GM19467 (cell line): ENCODE measurements around the gene SERPIND1.

Source experiments
- ATAC-seq: cut with Tn5 transposase; IDR thresholded peaks from one replicate; pipeline ENCODE4 v1.9.1; 2021; ENCODE audit warnings: mild to moderate bottlenecking, moderate library complexity; ENCODE audit not compliant: unreplicated experiment

The SERPIND1 gene

GRCh38 chr22:20788627-20789344, 14.9 kb downstream of the SERPIND1 start:
- ATAC-seq, result no peak

GRCh38 chr22:20792221-20792965, 18.5 kb downstream of the SERPIND1 start:
- no peak for ATAC-seq

- no peak for ATAC-seq
Measured at GRCh38 chr22:20792966-20793728, 19.2 kb downstream of the SERPIND1 start.

DNA sequence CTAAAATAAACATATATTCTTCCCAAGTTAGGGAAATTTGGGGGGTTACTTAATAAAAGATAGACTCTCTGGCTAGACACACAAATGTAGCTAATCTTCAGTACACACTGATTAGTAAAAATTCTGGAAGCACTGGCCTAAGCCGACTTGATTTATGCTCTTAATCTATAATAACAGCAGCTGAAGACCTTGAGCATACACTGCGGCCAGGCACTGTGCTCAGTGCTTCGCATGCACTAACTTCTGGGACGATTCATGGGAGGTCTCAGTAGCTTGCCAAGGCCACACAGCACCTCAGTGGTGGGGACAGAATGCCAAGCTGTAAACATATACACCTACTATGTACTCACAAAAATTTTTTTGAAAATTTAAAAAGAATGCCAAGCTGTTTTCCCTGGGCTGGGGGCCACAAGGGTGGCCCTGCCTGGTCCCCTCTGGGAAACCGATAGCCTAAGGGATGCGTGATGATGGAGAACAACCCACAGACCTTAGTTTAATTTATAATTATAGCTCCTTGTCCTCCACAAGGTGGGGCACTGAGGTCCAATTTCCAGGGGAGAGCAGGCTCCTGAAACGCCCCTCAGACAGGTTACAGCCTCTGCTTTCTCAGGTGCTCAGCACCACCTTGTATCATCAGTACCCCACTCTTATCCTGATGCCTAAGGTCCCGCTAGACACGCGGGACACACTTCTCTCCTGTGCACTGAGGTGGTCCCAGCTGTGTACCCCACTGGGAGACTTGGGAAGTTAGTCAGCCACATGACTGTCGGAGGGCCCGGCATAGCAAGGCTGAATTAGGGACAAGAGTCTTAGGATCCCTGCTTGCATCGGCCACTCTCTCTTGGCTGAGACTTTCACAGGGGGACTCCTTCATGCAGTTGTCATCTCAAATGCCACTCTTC, 20.1 kb downstream of the SERPIND1 start:
- no peak for ATAC-seq

- no peak for ATAC-seq
Measured at GRCh38 chr22:20794650-20795413, 20.9 kb downstream of the SERPIND1 start.

DNA sequence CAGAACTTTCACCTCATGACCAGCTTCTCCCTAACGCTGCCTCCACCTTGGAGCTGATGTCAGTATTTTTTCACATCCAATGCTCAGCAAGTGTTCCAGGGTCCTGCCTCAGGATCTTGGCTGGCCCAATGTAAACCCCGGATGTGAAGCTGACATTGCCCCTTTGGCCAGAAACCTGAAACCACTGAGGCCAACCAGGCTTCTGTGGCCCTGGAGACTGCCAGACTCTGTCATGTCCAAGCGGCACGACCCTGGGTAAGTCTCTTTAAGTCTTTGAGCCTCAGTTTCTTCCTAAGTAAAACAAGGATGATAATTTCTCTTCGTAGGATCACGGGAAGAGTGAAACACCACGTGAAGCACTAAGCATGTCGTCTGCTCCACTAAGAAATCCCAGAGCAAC, 22.8 kb downstream of the SERPIND1 start:
- no peak for ATAC-seq

- no peak for ATAC-seq
Measured at GRCh38 chr22:20798218-20798617, 24.3 kb downstream of the SERPIND1 start.

DNA sequence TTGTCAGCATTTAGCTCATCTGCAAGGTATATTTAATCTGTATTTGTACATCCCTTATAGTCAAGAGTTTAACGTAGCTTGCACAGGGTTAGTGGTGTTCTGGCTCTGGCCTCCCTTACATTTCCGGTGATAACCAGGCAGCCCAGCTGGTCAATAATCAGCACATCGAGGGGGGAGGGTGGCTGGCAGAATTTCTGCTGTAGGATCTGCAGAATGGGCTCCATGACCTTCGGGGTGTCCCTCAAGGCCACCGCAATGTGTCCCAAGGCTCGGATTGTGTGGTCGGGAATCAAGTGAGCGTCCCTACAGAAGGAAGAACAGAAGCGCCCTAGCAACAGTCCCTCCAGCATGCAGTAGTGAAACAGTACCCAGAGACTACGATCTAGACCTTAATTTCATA, 25.1 kb downstream of the SERPIND1 start:
- no peak for ATAC-seq

- ATAC-seq, result no peak
Measured at GRCh38 chr22:20799449-20799848, 25.5 kb downstream of the SERPIND1 start.

- ATAC-seq, result no peak
Measured at GRCh38 chr22:20802452-20802851, 28.5 kb downstream of the SERPIND1 start.

DNA sequence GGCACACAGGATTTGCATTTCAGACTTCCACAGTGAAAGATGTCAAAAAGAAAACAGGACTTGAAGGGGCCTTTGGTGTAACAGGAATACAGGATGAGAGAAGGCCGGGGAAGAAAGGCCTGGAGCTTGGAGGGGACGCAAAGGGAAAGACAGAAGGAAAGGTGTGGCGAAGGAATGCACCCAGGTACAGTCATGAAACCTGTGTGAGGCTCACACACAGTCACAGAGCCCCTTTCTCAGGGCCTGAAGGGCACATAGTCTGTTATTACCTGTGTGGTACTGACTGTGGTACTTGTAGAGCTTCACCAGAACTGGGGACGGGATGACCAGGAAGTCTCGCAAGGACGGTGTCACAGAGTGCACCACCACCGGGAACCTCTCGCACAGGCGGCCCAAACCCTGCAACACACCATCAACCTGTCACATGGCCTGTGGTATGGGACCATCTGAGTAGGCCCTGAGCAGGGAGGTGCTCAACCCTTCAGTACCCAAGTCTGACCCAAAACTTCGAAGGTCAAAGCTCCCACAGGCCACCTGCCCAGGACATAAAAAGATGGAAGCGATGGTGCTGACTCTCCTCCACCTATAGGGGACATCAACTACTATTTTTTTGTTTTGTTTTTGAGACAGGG, 29.1 kb downstream of the SERPIND1 start:
- no peak for ATAC-seq

- no peak for ATAC-seq
Measured at GRCh38 chr22:20803696-20804324, 29.9 kb downstream of the SERPIND1 start.

GRCh38 chr22:20804650-20805049, 30.7 kb downstream of the SERPIND1 start:
- no peak for ATAC-seq

GRCh38 chr22:20805972-20806471, 32.1 kb downstream of the SERPIND1 start:
- ATAC-seq, result no peak

- ATAC-seq, result no peak
Measured at GRCh38 chr22:20807315-20807752, 33.4 kb downstream of the SERPIND1 start.

GRCh38 chr22:20808844-20809243, 34.9 kb downstream of the SERPIND1 start:
- no peak for ATAC-seq

DNA sequence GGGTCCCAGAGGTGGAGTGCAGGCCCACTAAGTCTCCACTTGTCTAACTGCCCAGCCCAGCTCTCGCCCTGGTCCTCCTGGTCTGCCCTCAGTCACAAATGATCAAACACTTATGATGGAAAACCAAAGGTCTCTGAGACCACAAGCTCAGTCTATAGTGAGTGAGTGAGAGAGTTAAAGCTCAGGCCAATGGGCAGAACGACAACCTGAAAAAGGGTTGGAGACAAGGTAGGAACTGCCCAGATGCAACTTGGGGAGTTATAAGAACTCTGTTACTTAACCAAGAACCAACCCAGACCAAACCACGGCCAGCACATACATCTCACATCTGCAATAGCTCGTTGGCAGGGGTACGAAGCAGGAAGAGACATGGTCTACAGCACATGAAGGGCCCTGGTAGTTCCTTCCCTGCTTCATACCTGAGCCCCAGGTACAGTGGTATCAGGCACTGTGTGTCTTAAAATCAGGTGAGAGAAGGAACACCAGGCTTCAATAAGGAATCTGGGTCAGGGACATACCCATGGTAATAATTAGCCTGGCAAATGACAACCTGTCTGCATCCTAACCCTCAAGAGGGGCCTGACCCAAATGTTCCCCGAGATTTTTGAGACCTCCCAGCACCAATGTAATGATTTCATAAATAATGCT, 35.7 kb downstream of the SERPIND1 start:
- ATAC-seq, result no peak

DNA sequence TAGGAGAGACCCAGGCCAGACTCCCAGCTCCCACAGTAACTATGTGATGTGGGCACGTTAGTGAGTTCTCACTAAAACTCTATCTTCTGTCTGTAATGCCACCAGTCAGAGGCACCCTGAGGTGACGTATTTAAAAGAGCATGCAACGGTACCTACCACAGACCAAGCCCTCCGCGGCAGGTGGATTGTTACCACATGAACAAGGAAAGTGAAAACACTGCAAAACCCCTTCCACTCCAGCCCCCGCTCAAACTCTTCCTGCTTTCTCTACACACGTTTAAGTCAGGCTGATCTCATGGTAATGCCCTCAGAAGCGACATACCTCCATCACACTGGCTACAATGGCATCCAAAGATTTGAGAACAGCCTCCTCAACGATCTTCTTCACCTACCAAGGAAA, 36.7 kb downstream of the SERPIND1 start:
- no peak for ATAC-seq
